HCT116 (cell line): ENCODE results near the gene LIPA.

ENCODE experiments used
- ELF1 ChIP-seq: IDR thresholded peaks from 2 replicates; pipeline ENCODE4 v1.6.1; 2012; ENCODE audit warnings: low read depth, borderline replicate concordance
- EZH2phosphoT487 ChIP-seq: fragments of 200-600 bp; IDR thresholded peaks from 2 replicates; pipeline ENCODE4 v1.6.1; 2018; ENCODE audit warnings: antibody characterized with exemption, borderline replicate concordance
- POLR2A ChIP-seq: IDR thresholded peaks from 2 replicates; pipeline ENCODE4 v1.7.0; 2011; ENCODE audit warnings: borderline replicate concordance; ENCODE audit not compliant: insufficient read depth, insufficient read length; ENCODE audit errors: extremely low read depth
- TF ChIP-seq, protein P1 (sequence below), 3 experiments: fragments of 200-600 bp in 1 of 3; sonication (generic) in 1 of 3; IDR thresholded peaks in 2 of 3; conservative IDR thresholded peaks in 1 of 3; 2 replicates each; pipeline ENCODE4 v1.5.1; 2012 to 2017; ENCODE audit warnings: low read depth in 2 of 3, low read length in 2 of 3, antibody characterized with exemption in 1 of 3, borderline replicate concordance in 1 of 3, control low read depth in 1 of 3, mild to moderate bottlenecking in 1 of 3, mixed read lengths in 1 of 3, mixed run types in 1 of 3, moderate library complexity in 1 of 3; ENCODE audit not compliant: insufficient read depth in 1 of 3

DNA sequence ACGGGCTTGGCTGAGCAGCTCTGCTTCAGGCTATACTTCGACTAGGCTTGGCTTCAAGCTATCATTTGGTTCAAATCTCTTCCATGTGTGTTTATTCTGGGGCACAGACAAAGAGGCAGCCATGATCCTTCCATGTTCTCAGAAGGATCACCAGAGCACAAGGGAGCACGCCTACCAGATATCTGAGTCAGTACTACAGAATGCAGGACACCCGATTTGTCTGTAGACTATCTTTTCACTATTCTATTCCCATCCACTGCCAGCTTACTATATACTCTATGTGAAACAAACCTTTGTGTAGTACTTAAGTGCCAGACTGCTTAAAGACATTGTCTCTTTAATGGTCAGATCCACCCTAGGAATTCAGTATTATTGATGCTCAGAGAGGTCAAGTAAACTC is 79.6 kb downstream of the LIPA start:
- TF ChIP-seq, protein P1, sequence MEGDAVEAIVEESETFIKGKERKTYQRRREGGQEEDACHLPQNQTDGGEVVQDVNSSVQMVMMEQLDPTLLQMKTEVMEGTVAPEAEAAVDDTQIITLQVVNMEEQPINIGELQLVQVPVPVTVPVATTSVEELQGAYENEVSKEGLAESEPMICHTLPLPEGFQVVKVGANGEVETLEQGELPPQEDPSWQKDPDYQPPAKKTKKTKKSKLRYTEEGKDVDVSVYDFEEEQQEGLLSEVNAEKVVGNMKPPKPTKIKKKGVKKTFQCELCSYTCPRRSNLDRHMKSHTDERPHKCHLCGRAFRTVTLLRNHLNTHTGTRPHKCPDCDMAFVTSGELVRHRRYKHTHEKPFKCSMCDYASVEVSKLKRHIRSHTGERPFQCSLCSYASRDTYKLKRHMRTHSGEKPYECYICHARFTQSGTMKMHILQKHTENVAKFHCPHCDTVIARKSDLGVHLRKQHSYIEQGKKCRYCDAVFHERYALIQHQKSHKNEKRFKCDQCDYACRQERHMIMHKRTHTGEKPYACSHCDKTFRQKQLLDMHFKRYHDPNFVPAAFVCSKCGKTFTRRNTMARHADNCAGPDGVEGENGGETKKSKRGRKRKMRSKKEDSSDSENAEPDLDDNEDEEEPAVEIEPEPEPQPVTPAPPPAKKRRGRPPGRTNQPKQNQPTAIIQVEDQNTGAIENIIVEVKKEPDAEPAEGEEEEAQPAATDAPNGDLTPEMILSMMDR (IDR thresholded peaks at IDR 0.05 in 2 of 3, conservative IDR thresholded peaks at IDR 0.05 in 1 of 3; ENCODE audit: borderline replicate concordance in 1 of 3, insufficient read depth in 1 of 3, low read depth in 2 of 3, low read length in 2 of 3) = no peak
- no peak for TF ChIP-seq EZH2phosphoT487
- no peak for TF ChIP-seq POLR2A
- no peak for TF ChIP-seq ELF1
